ENCODE measurements around the gene KL. TPM values are rescaled to one million over a fixed set of nuclear protein-coding genes. Genes with fewer than 3 reads are reported as not detected.

KL gene
- total RNA-seq, 1 experiment from 2014 or later, result 0.05 TPM

GRCh38 chr13:33076001-33076992 is 60.1 kb downstream of the KL start:
- no peak for DNase-seq (ENCODE audit: extremely low read depth, low read depth)

- no peak for DNase-seq (ENCODE audit: extremely low read depth, low read depth)
These were observed 62.0 kb downstream of the KL start for GRCh38 chr13:33078263-33078662.

DNA sequence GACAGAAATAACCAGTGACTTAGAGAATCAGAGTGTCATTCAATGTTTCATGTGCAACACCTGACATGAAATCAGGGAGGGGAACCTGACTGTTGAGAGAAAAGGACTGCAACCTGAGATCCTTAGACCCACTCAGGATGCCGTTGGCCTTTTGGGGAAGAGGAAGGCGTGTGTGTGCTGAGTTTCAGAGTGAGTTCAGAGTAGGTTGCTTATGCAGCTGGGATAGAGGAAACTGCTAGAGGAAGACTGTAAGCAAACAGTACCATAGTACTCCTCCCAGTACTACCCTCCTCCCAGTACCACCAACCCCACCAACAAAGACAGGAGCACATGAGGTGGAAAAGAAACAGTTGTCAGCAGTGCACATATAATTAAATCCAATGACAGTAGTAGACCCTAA is 63.7 kb downstream of the KL start:
- no peak for DNase-seq (ENCODE audit: extremely low read depth, low read depth)

- no peak for DNase-seq (ENCODE audit: extremely low read depth, low read depth)
These were observed 64.9 kb downstream of the KL start for GRCh38 chr13:33080972-33081590.

DNA sequence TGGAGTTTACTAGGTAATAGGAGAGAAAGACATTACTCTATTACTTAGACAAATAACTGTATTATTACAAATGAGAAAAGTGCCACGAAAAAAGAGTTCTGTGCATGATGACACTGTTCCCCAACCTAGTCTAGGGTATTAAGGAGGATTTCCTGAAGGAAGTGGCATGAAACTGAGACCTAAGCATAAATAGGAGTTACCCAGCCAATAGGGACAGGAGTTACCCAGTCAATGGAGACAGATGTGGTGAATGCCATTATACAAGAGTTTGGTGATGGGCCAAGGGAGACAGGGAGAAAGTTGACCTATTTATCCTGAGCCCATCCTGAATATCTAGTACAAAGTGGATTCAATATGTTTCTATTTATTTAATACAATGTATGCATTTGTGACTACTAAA is 65.4 kb downstream of the KL start:
- no peak for DNase-seq (ENCODE audit: extremely low read depth, low read depth)

DNA sequence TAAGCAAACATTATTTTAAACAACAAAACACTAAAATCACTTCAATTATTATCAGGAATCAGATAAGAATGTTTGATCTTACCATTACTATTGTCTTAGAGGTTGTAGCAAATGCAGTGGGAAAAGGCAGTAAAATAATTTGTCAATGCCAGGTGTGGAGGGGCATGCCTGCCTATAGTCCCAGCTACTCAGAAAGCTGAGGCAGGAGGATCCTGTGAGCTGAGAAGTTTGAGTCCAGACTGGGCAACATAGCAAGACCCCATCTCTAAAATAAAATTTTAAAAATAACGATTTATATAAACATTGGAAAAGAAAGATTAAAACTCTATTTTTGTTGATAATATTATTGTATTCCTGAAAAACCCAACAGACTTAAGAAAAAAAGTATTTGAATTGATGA is 66.8 kb downstream of the KL start:
- DNase-seq (ENCODE audit: extremely low read depth, low read depth), result no peak

- DNase-seq (ENCODE audit: extremely low read depth, low read depth), result no peak
These were observed 70.9 kb downstream of the KL start for GRCh38 chr13:33087091-33087490.

GRCh38 chr13:33087790-33088189 is 71.6 kb downstream of the KL start:
- DNase-seq (ENCODE audit: extremely low read depth, low read depth), result no peak

DNA sequence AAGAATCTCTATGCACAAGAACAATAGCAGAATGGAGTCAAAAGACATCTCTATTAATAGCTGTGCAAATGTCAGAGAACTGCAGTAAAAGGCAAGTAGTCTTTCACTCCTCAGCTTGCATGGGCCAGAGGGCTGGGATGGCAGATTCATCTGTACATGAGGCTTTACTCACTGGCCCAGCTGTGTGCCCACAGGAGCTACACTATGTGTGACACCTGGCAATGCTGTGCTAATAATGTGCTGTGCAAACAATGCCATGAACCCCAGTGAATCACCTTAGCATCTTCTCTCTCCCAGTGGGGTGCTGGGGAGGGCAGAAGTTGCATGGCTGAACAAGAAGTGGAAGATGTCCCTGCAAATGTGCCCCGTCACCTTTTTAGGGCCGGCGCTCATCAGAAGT is 73.1 kb downstream of the KL start:
- no peak for DNase-seq (ENCODE audit: extremely low read depth, low read depth)

- no peak for DNase-seq (ENCODE audit: extremely low read depth, low read depth)
These were observed 74.7 kb downstream of the KL start for GRCh38 chr13:33090755-33091414.

- DNase-seq (ENCODE audit: extremely low read depth, low read depth), result no peak
These were observed 75.2 kb downstream of the KL start for GRCh38 chr13:33091415-33091774.

GRCh38 chr13:33092073-33092987 is 76.1 kb downstream of the KL start:
- no peak for DNase-seq (ENCODE audit: extremely low read depth, low read depth)

- DNase-seq (ENCODE audit: extremely low read depth, low read depth), result no peak
These were observed 80.8 kb downstream of the KL start for GRCh38 chr13:33096886-33097605.

GRCh38 chr13:33099860-33100259 is 83.6 kb downstream of the KL start:
- no peak for DNase-seq (ENCODE audit: extremely low read depth, low read depth)

DNA sequence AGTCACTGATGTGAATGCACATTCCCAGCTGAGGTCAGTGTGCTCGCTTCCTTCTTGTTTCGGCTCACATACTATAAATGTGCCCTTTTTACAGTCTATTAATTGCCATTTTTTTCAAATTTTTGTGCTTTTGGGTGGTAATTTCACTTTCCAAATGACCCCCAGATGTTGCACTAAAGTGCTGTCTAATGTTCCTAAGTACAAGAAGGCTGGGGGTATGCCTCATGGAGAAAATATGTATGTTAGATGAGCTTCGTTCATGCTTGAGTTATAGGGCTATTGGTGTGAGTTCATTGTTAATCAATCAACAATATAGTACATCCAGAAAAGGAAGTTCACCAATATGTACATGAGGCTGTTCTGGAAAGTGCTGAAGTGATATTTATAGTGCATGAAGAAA is 84.7 kb downstream of the KL start:
- no peak for DNase-seq (ENCODE audit: extremely low read depth, low read depth)

DNA sequence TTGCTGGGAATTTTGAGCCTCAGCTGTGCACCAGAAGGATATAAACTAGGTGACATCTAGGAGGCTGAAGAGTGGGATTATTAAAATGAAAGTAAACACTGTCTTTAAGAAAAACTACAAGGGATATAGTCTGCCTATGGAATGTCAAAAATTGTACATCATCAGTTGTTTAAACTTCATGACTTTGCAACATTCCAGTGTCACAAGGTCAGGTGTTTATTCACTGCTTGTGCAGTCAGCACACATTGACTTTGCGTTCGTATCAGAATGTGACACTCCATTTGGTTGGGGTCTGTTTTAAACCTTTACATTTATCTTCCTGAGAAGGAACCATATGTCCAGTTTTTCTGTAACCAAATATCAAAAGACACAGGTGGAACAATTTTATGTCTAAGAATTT is 85.6 kb downstream of the KL start:
- no peak for DNase-seq (ENCODE audit: extremely low read depth, low read depth)

DNA sequence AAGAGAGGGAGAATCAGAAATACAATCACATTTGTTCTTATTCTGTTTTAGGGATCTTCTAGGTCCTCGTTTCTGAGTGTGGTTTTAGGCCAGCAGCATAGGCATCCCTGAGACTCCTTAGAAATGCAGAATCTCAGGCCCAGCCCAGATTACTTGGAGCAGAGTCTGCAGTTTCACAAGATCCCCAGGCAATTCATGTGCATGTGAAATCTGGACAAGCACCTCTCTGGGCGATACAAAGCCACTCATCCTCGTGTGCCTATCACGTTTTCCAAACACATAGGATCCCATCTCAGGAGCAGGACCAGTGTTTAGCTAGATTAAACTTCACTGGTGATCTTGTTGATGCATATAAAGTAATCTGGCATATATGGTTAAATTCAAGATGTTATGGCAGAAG is 87.2 kb downstream of the KL start:
- no peak for DNase-seq (ENCODE audit: extremely low read depth, low read depth)

DNA sequence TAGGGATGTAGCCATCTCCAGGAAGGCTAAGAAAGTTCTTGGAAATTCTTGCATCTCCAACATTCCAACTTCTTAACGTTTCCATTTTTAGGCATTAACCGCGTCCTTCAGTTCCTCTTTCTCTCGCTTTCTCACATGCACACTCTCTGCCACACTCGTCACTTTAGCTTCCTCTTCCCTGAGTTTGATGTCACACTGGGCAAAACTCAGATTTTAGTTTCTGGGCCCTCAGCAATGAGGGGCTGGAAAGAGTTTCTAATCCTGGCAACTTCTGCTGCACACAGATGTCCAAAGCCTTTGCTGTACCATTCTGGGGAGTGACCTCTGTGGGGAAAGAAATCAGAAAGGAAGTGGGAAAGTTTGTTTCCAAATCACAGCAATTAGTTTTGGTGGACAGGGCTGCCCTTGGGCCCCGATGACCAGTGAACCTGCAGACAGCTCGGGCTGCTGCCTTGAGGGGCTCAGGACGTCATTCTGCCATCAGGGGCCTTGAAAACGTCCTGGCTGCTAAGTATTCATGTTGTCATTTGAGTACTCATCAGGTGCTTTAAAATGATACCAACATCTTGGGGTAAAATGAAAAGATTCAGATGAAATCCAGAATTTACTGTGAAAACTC is 89.3 kb downstream of the KL start:
- DNase-seq (ENCODE audit: extremely low read depth, low read depth), result no peak

- no peak for DNase-seq (ENCODE audit: extremely low read depth, low read depth)
These were observed 90.6 kb downstream of the KL start for GRCh38 chr13:33106656-33107360.
